HG02571 (cell line): ENCODE data around the gene MRPL27.
"Not testable (repeated sequence)": the region's sequence is repeated elsewhere in the genome, so short reads cannot be mapped to it uniquely, and the experiment has no call there.

Source experiments
- ATAC-seq: cut with Tn5 transposase; IDR thresholded peaks from one replicate; pipeline ENCODE4 v1.9.1; 2021; ENCODE audit warnings: mild to moderate bottlenecking, moderate library complexity; ENCODE audit not compliant: unreplicated experiment

The MRPL27 gene

DNA sequence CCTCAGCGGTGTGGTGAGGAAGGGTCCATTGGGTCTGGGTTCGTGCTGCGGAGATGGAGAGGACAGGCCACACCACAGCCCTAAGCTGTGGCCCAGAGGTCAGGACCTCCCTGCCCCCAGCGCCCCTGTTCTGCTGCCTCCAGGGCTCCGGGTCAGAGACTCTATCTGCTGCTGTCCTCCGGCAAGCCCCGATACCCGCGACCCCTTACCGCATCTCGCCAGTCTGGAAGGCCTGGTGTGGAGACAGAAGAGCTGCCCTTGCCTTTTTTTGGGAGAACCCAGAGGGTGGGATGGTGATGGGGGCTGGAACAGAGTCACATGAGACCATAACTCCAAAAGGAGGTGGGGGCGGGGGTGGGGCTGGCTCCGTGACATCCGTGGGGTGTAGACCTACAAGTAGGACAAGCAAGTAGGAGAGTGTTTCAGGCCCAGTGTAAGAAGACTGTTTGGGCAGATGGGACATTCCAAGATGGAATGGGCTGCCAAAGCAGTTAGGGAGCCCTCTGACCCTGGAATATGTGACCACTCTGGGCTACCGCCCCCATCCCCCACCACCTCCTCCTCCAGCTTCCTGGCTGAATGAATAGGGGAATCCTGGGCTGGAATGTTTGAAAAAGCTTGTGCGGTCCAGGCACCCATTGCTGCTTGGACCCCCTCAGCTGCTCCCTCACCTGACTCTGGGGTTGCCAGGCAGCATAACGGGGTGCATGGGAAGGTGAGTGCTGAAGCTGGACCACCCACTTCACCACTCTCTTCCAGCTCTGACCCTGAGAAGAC lies 25.7 kb downstream of the MRPL27 start:
- no peak for ATAC-seq

- peak; percentile 37 for ATAC-seq
Observed at GRCh38 chr17:50346313-50347116, 26.5 kb downstream of the MRPL27 start.

- ATAC-seq, result peak; percentile 77
Observed at GRCh38 chr17:50345432-50346312, 27.3 kb downstream of the MRPL27 start, which contains the start of gene XYLT2. Gene XYLT2, plus strand, starts transcription at chr17:50346126. Its CDS starts 15 bp downstream, at chr17:50346141.

DNA sequence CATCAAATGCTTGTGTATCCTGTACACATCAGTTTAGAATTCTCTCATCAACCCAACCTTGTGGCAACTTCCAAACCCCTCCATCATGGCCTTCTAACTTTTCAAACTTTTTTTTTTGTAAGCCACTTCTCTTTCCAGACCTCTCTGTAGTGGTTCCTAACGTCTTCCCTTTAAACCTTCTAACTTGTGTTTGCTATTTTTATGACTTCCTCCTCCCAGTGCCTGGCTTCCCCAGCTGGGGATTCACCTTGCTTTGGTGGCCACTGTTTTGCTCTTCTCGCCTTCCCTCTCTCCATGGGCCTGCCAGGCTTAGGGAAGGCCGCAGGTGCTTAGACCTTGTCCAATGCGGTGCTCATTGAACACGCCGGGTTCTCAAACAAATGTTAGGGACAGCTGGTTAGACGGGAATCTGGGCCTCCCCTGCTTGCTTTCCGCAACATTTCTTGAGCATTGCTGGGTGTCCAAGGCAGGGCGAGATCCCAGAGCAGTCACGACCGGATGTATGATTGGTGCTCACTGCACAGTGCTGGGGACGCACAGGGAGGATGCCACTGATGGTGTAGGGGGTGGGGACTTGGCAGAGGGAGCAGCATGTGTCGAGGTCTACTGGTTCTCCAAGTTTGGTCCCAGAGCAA lies 28.1 kb downstream of the MRPL27 start:
- no peak for ATAC-seq

- ATAC-seq, result no peak
Observed at GRCh38 chr17:50339381-50339780, 33.6 kb downstream of the MRPL27 start.

GRCh38 chr17:50338645-50339044 lies 34.3 kb downstream of the MRPL27 start:
- no peak for ATAC-seq

DNA sequence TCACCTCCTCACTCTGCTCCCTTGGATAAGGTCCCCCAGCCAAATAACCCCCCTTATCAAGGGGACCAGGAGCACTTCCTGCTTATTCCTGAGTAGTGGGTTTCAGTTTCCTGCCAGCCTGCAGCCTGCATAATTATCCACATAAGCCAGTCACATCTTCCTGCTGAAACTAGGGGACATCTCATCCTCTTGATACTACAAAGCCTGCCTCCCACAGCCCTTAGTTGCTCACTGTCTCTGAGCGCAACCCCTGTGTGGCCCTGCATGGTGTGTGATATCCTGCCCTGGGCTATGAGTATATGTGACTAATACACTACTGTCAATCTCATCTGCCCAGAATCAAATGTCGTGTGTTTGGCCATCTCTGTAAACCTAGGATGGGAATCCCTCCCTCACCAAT lies 35.0 kb downstream of the MRPL27 start:
- ATAC-seq, result no peak

GRCh38 chr17:50333291-50334057 lies 39.5 kb downstream of the MRPL27 start:
- not testable (repeated sequence) for ATAC-seq

DNA sequence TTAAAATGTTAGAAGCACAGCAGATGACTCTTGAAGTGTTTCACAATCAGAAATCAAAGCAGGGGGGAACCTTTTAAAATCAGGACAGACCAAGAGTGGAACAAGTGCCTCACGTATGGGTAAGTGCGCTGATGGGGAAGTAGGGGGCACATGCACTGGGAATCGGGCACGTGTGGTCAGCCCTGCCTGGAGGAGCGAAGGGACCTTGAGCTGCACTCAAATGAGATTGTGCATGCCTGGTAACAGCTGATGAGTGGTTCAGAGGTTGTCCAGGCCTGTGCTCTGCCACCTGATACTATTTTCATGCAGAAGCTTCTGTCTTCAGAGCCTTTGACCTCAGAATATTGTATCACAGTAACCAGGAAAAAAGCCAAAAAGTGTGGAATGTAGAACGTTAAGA lies 40.8 kb downstream of the MRPL27 start:
- ATAC-seq, result no peak

GRCh38 chr17:50331085-50331791 lies 41.7 kb downstream of the MRPL27 start:
- no peak for ATAC-seq

GRCh38 chr17:50330151-50330775 lies 42.7 kb downstream of the MRPL27 start:
- no peak for ATAC-seq

GRCh38 chr17:50329716-50330115 lies 43.3 kb downstream of the MRPL27 start:
- no peak for ATAC-seq

DNA sequence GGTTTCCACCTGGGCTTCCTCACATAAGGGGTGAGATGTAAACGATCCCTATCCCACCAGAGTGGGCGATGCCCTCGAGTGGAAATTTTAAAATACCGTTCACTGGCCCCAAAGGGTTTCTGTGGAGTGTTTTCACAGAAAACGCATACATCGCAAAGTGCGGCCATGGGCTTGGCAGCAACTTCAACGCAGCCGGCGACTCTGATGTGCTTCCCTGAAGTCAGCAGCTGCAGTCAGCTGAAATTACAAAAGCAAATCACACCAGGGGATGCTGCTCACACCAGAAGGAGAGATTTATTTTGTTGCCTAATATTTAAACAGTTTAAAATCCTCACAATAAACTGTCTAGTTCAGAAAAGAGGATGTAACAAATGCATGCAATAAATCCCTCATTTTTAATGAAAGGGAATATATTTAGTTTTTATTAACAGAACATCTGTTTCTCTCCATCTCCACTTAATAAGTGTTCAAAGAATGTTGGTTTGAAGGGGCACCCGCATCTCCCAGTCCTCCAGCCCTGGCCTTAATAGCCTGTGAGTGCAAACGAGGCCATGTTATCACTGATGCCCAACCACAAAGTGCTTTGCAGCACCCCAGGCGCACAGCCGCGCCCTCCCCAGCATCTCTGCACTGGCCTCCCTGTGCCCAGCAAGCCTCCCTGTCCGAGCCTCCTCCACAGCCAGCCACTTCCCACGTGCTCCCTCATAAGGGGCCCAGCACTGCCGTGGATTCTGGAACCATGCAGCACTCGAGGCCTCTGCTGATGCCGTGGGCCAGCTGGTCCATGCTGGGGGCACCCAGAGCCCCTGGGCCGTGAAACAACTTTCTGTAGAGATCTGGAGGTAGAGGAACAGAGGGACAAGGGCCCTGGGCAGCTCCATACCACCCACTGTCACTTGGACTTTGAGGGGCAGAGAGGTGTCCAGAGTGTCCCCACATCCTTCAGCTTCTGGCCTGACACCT lies 44.3 kb downstream of the MRPL27 start:
- ATAC-seq, result no peak

DNA sequence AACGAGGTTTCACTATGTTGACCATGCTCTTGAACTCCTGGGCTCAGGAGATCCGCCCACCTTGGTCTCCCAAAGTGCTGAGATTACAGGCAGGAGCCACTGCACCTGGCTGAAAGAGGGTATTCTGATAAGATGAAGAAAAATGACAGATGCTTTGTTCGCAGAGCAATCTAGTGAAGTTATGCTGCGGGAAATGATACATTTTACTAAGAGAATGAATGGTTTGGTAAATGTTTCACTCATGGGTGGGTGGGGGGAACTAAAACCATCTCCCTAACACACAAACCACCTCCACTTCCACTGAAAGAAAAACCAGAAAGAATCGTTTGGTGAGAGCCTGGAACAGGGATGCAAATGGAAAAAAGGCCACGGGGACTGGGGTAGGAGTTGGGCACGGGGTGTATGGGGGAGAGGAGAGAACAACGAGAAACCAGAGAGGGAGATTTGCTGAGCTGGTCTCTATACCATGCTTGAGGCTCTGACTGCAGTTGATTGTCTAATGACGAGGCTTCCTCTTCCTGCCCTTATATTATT lies 46.1 kb downstream of the MRPL27 start:
- no peak for ATAC-seq

- ATAC-seq, result no peak
Observed at GRCh38 chr17:50325906-50326305, 47.1 kb downstream of the MRPL27 start.

DNA sequence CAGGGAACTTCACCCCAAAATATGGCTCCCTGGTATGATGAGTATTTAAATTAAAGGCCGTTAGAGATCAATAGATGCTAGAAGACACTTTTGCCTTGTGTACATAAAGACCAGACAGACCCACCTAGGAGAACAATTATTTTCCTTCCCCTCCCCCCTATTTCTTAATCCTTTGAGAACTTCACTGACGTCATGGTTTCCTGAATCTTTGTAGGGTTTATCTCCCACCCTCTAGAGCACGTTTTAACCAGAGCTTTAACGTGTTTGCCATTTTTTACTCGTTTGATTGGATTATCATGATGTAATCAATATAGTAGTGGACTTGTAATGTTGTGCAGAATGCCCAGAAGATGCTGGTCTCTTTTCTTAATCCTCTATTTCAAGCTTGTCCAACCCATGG lies 49.9 kb downstream of the MRPL27 start:
- ATAC-seq, result no peak

GRCh38 chr17:50322271-50322670 lies 50.7 kb downstream of the MRPL27 start:
- no peak for ATAC-seq
